Keratinocyte (primary cell): Measurements from ENCODE around the gene UTF1. TPM values are rescaled to one million over a fixed set of nuclear protein-coding genes. Genes with fewer than 3 reads are reported as not detected.
A peak's percentile ranks its signal among the peaks of the same experiment; 100 is the strongest.

ENCODE experiments used
- DNase-seq: peaks from one replicate; pipeline ENCODE4 v3.0.0-alpha.2; 2011; ENCODE audit warnings: low read depth, missing footprints, low spot score
- FAIRE-seq: peaks from 2 replicates; lab custom pipeline; 2011; peaks lifted over from hg19 to GRCh38; lab: Jason Lieb, UNC
- H2AFZ ChIP-seq: 2 replicates; pipeline ENCODE4 v1.6.0; 2012; ENCODE audit warnings: low read length, control low read depth, inconsistent platforms; ENCODE audit not compliant: control insufficient read depth
- H3K27ac ChIP-seq: 2 replicates; pipeline ENCODE4 v1.5.1; 2011; ENCODE audit warnings: low read length; ENCODE audit not compliant: control insufficient read depth, insufficient read depth
- H3K27me3 ChIP-seq: 3 replicates; pipeline ENCODE4 v1.6.0; 2011; ENCODE audit warnings: low read length; ENCODE audit not compliant: control insufficient read depth, insufficient read depth; ENCODE audit errors: extremely low read depth
- H3K36me3 ChIP-seq, 2 experiments: 2 replicates in 1 of 2; 3 replicates in 1 of 2; pipeline ENCODE4 v1.5.1; 2011; ENCODE audit warnings: low read length in 2 of 2, mild to moderate bottlenecking in 1 of 2; ENCODE audit not compliant: control insufficient read depth in 2 of 2, insufficient read depth in 2 of 2; ENCODE audit errors: extremely low read depth in 1 of 2
- H3K4me1 ChIP-seq: 3 replicates; pipeline ENCODE4 v1.5.1; 2011; ENCODE audit warnings: low read length; ENCODE audit not compliant: control insufficient read depth, insufficient read depth; ENCODE audit errors: extremely low read depth
- H3K4me2 ChIP-seq: 3 replicates; pipeline ENCODE4 v1.6.0; 2011; ENCODE audit warnings: low read depth, low read length; ENCODE audit not compliant: control insufficient read depth, insufficient read depth; ENCODE audit errors: extremely low read depth
- H3K4me3 ChIP-seq, 3 experiments: fragments of 200-600 bp in 1 of 3; sonication (generic) in 1 of 3; 2 replicates in 2 of 3; 3 replicates in 1 of 3; pipeline ENCODE4 v1.5.1; 2011 to 2016; ENCODE audit warnings: low read length in 3 of 3, mild to moderate bottlenecking in 3 of 3, control low read depth in 2 of 3, inconsistent platforms in 1 of 3, low read depth in 1 of 3, mixed read lengths in 1 of 3, mixed run types in 1 of 3, moderate library complexity in 1 of 3; ENCODE audit not compliant: control insufficient read depth in 2 of 3, insufficient read depth in 2 of 3; ENCODE audit errors: extremely low read depth in 1 of 3
- H3K79me2 ChIP-seq: 2 replicates; pipeline ENCODE4 v1.6.0; 2012; ENCODE audit warnings: low read length; ENCODE audit not compliant: control insufficient read depth, insufficient read depth
- H3K9ac ChIP-seq: 3 replicates; pipeline ENCODE4 v1.6.0; 2011; ENCODE audit warnings: low read length; ENCODE audit not compliant: control insufficient read depth, insufficient read depth; ENCODE audit errors: extremely low read depth
- H3K9me1 ChIP-seq: 3 replicates; pipeline ENCODE4 v1.6.0; 2011; ENCODE audit warnings: low read length; ENCODE audit not compliant: control insufficient read depth, insufficient read depth; ENCODE audit errors: extremely low read depth
- H3K9me3 ChIP-seq: 2 replicates; pipeline ENCODE4 v1.5.1; 2012; ENCODE audit warnings: low read depth, low read length; ENCODE audit not compliant: control insufficient read depth
- H4K20me1 ChIP-seq: 3 replicates; pipeline ENCODE4 v1.6.0; 2011; ENCODE audit warnings: low read length; ENCODE audit not compliant: control insufficient read depth, insufficient read depth; ENCODE audit errors: extremely low read depth
- EZH2 ChIP-seq: IDR thresholded peaks from one replicate; pipeline ENCODE4 v1.6.1; 2012; ENCODE audit warnings: inconsistent platforms, mild to moderate bottlenecking, low read length, moderate library complexity
- dilution Hi-C: fragments of 300-500 bp; cut with MboI; formaldehyde crosslinking; loops from one replicate; pipeline ENCODE4 v1.7.0; 2020; ENCODE audit warnings: low sequenced_read_pairs; ENCODE audit not compliant: extremely low pct_ligation_motif_present
- polyA plus RNA-seq, 5 experiments: library from polyadenylated mRNA; depleted of rRNA in 3 of 5; stranded (reverse) in 3 of 5; stranded (forward) in 1 of 5; unstranded in 1 of 5; fragments of >200 nt; gene quantifications; 1 replicate in 1 of 5; 2 replicates in 3 of 5; 3 replicates in 1 of 5; pipeline versions ENCODE4 v1.2.1 to v1.2.3, GENCODE V29; 2011 to 2012; ENCODE audit warnings: missing spikeins in 2 of 5, low read depth in 1 of 5, low replicate concordance in 1 of 5
- TF ChIP-seq, protein P1 (sequence below), 3 experiments: IDR thresholded peaks in 1 of 3; conservative IDR thresholded peaks in 1 of 3; optimal IDR thresholded peaks in 1 of 3; 2 replicates in 2 of 3; 3 replicates in 1 of 3; pipeline versions ENCODE3 to v1.5.1; 2011; ENCODE audit warnings: low read length in 3 of 3, mild to moderate bottlenecking in 3 of 3, moderate library complexity in 2 of 3, control low read depth in 1 of 3, inconsistent platforms in 1 of 3; ENCODE audit not compliant: insufficient read depth in 2 of 3; ENCODE audit errors: extremely low read depth in 1 of 3

The UTF1 gene
- polyA plus RNA-seq, 1 donor (not counting 4 experiments of a cell fraction or from before 2014, with no cell fraction given): not detected

GRCh38 chr10:133275684-133276092 is 45.7 kb downstream of the UTF1 start:
- no peak overlapping the region for H2AFZ ChIP-seq
- dilution Hi-C loops: no loop called here
- peak overlapping the region; percentile 98 for H3K27ac ChIP-seq
- peaks cover 52% of the 10 kb centered on the region for H3K79me2 ChIP-seq
- no peaks in the 10 kb centered on the region for H4K20me1 ChIP-seq
- TF ChIP-seq EZH2: no peak
- TF ChIP-seq, protein P1, sequence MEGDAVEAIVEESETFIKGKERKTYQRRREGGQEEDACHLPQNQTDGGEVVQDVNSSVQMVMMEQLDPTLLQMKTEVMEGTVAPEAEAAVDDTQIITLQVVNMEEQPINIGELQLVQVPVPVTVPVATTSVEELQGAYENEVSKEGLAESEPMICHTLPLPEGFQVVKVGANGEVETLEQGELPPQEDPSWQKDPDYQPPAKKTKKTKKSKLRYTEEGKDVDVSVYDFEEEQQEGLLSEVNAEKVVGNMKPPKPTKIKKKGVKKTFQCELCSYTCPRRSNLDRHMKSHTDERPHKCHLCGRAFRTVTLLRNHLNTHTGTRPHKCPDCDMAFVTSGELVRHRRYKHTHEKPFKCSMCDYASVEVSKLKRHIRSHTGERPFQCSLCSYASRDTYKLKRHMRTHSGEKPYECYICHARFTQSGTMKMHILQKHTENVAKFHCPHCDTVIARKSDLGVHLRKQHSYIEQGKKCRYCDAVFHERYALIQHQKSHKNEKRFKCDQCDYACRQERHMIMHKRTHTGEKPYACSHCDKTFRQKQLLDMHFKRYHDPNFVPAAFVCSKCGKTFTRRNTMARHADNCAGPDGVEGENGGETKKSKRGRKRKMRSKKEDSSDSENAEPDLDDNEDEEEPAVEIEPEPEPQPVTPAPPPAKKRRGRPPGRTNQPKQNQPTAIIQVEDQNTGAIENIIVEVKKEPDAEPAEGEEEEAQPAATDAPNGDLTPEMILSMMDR (optimal IDR thresholded peaks at IDR 0.05 in 1 of 3, IDR thresholded peaks at IDR 0.05 in 1 of 3, conservative IDR thresholded peaks at IDR 0.05 in 1 of 3; ENCODE audit: extremely low read depth in 1 of 3, insufficient read depth in 2 of 3, low read length in 3 of 3): peak in 2 of 3 experiments; percentile 10 to 30
- H3K4me3 ChIP-seq: peak overlapping the region; percentile 61 to 96 (median 86)
- H3K36me3 ChIP-seq: peaks cover 15 to 27% of the 10 kb centered on the region in 2 experiments
- peaks cover 39% of the 10 kb centered on the region for H3K4me1 ChIP-seq
- H3K4me2 ChIP-seq: peak overlapping the region; percentile 73
- DNase-seq (no peak), FAIRE-seq (peak; percentile 46)
- H3K9me3 ChIP-seq: no peaks in the 10 kb centered on the region
- peak overlapping the region; percentile 99 for H3K9ac ChIP-seq
- H3K27me3 ChIP-seq: no peaks in the 10 kb centered on the region
- no peaks in the 10 kb centered on the region for H3K9me1 ChIP-seq

- Histone ChIP-seq H4K20me1 (no peaks in the 10 kb centered on the region), H3K9me3 (no peaks in the 10 kb centered on the region), H3K9ac (peak overlapping the region; percentile 99), H3K27me3 (no peaks in the 10 kb centered on the region), H3K9me1 (no peaks in the 10 kb centered on the region), H3K79me2 (peaks cover 49% of the 10 kb centered on the region), H3K4me2 (peak overlapping the region; percentile 73), H3K4me1 (peaks cover 39% of the 10 kb centered on the region), H3K36me3 (peaks cover 11 to 27% of the 10 kb centered on the region in 2 experiments), H2AFZ (no peak overlapping the region), H3K27ac (peak overlapping the region; percentile 98), H3K4me3 (peak overlapping the region; percentile 61 to 96 (median 86))
- dilution Hi-C loops: no loop called here
- DNase-seq (no peak), FAIRE-seq (no peak)
- TF ChIP-seq EZH2: no peak
- TF ChIP-seq, protein P1 (optimal IDR thresholded peaks at IDR 0.05 in 1 of 3, IDR thresholded peaks at IDR 0.05 in 1 of 3, conservative IDR thresholded peaks at IDR 0.05 in 1 of 3; ENCODE audit: extremely low read depth in 1 of 3, insufficient read depth in 2 of 3, low read length in 3 of 3): no peak
Observed at GRCh38 chr10:133276100-133276434, 46.0 kb downstream of the UTF1 start.
